Measurements from ENCODE around the gene KIF1B.
"Not testable (repeated sequence)": the region's sequence is repeated elsewhere in the genome, so short reads cannot be mapped to it uniquely, and the experiment has no call there.

DNA sequence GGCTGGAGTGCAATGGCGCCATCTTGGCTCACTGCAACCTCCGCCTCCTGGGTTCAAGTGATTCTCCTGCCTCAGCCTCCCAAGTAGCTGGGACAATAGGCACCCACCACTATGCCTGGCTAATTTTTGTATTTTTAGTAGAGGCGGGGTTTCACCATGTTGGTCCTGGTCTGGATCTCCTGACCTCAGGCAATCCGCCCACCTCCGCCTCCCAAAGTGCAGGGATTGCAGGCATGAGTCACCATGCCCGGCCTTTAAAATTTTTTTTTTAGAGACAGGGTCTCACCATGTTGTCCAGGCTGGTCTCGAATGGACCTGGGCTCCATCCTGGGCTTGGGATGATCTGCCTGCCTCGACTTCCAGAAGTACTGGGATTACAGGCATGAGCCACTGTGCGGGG is 49.2 kb downstream of the KIF1B start:
- TF ChIP-seq, protein P1, sequence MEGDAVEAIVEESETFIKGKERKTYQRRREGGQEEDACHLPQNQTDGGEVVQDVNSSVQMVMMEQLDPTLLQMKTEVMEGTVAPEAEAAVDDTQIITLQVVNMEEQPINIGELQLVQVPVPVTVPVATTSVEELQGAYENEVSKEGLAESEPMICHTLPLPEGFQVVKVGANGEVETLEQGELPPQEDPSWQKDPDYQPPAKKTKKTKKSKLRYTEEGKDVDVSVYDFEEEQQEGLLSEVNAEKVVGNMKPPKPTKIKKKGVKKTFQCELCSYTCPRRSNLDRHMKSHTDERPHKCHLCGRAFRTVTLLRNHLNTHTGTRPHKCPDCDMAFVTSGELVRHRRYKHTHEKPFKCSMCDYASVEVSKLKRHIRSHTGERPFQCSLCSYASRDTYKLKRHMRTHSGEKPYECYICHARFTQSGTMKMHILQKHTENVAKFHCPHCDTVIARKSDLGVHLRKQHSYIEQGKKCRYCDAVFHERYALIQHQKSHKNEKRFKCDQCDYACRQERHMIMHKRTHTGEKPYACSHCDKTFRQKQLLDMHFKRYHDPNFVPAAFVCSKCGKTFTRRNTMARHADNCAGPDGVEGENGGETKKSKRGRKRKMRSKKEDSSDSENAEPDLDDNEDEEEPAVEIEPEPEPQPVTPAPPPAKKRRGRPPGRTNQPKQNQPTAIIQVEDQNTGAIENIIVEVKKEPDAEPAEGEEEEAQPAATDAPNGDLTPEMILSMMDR (IDR thresholded peaks at IDR 0.05; ENCODE audit: low read length), result not testable (repeated sequence)
- TF ChIP-seq EZH2 (optimal IDR thresholded peaks at IDR 0.05; ENCODE audit: low read depth, low read length); EZH2phosphoT487 (IDR thresholded peaks at IDR 0.05; ENCODE audit: low read length): not testable (repeated sequence)

Measured in MM.1S (cell line).